WTC11 (cell line): ENCODE data around the gene DNAJC3. TPM values are rescaled to one million over a fixed set of nuclear protein-coding genes. Genes with fewer than 3 reads are reported as not detected.

ENCODE experiments used
- ATAC-seq: fragments of 200-7000 bp; cut with Tn5 transposase; 2 replicates; pipeline ENCODE4 v1.10.0; 2021; ENCODE audit warnings: mild to moderate bottlenecking, moderate library complexity
- CTCF ChIA-PET: fragments of 300-600 bp; sonication (Branson Sonifier 250); formaldehyde crosslinking; loops from one replicate; lab custom pipeline; 2021; ENCODE audit warnings: antibody characterized with exemption; lab: Charles Lee
- POLR2A ChIA-PET: fragments of 350-600 bp; sonication (Branson Sonifier 250); formaldehyde crosslinking; loops from one replicate; lab custom pipeline; 2021; ENCODE audit warnings: antibody characterized with exemption; lab: Charles Lee
- DNase-seq: peaks from one replicate; pipeline ENCODE4 v3.0.0; 2021; ENCODE audit warnings: low spot score
- H3K27ac Mint-ChIP-seq: 2 replicates; pipeline ENCODE4 v1.8.0; 2021; ENCODE audit warnings: mixed read lengths
- H3K27me3 Mint-ChIP-seq: 2 replicates; pipeline ENCODE4 v1.8.0; 2021; ENCODE audit warnings: low read depth, mild to moderate bottlenecking, moderate library complexity, mixed read lengths
- H3K36me3 Mint-ChIP-seq: 2 replicates; pipeline ENCODE4 v1.8.0; 2021; ENCODE audit warnings: mixed read lengths
- H3K4me1 Mint-ChIP-seq: 2 replicates; pipeline ENCODE4 v1.8.0; 2022; ENCODE audit warnings: mixed read lengths
- H3K4me3 Mint-ChIP-seq: 2 replicates; pipeline ENCODE4 v1.8.0; 2021; ENCODE audit warnings: mild to moderate bottlenecking, moderate library complexity, mixed read lengths
- H3K9me3 Mint-ChIP-seq: 2 replicates; pipeline ENCODE4 v1.8.0; 2021; ENCODE audit warnings: mixed read lengths
- AR ChIP-seq: fragments of 250-450 bp; sonication (Bioruptor Pico); IDR thresholded peaks from 2 replicates; pipeline ENCODE4 v1.9.0; 2021; ENCODE audit warnings: mild to moderate bottlenecking
- E2F4 ChIP-seq: sonication (generic); formaldehyde crosslinking; IDR thresholded peaks from 2 replicates; pipeline ENCODE4 v1.8.1; 2022; ENCODE audit warnings: low read depth, mild to moderate bottlenecking, moderate library complexity, missing genetic modification reagents, borderline replicate concordance
- FOXP4 ChIP-seq: sonication (generic); formaldehyde crosslinking; IDR thresholded peaks from 2 replicates; pipeline ENCODE4 v1.8.0; 2022; ENCODE audit warnings: mild to moderate bottlenecking, missing genetic modification reagents
- HMGA2 ChIP-seq: fragments of 250-450 bp; sonication (Bioruptor Pico); IDR thresholded peaks from 2 replicates; pipeline ENCODE4 v1.4.0; 2021; ENCODE audit warnings: mild to moderate bottlenecking, moderate library complexity
- HMGXB4 ChIP-seq: sonication (generic); formaldehyde crosslinking; IDR thresholded peaks from 2 replicates; pipeline ENCODE4 v1.8.1; 2023; ENCODE audit warnings: mild to moderate bottlenecking, moderate library complexity, missing genetic modification reagents
- MAX ChIP-seq: sonication (generic); formaldehyde crosslinking; IDR thresholded peaks from 2 replicates; pipeline ENCODE4 v1.8.0; 2022; ENCODE audit warnings: mild to moderate bottlenecking, missing genetic modification reagents
- NFE2L1 ChIP-seq: sonication (generic); formaldehyde crosslinking; IDR thresholded peaks from 2 replicates; pipeline ENCODE4 v1.8.1; 2023; ENCODE audit warnings: missing genetic modification reagents
- NR3C1 ChIP-seq: sonication (generic); formaldehyde crosslinking; conservative IDR thresholded peaks from 2 replicates; pipeline ENCODE4 v1.8.1; 2023; ENCODE audit warnings: low read depth, mild to moderate bottlenecking, missing genetic modification reagents
- RELA ChIP-seq: sonication (generic); formaldehyde crosslinking; IDR thresholded peaks from 2 replicates; pipeline ENCODE4 v1.8.1; 2022; ENCODE audit warnings: missing genetic modification reagents, mild to moderate bottlenecking, borderline replicate concordance
- SOX15 ChIP-seq: fragments of 250-450 bp; sonication (Bioruptor Pico); IDR thresholded peaks from 2 replicates; pipeline ENCODE4 v1.9.0; 2021; ENCODE audit warnings: mild to moderate bottlenecking
- ZBTB43 ChIP-seq: sonication (generic); formaldehyde crosslinking; IDR thresholded peaks from 2 replicates; pipeline ENCODE4 v1.8.1; 2023; ENCODE audit warnings: mild to moderate bottlenecking, missing genetic modification reagents
- ZNF219 ChIP-seq: sonication (generic); formaldehyde crosslinking; IDR thresholded peaks from 2 replicates; pipeline ENCODE4 v1.8.0; 2023; ENCODE audit warnings: missing genetic modification reagents, mild to moderate bottlenecking, borderline replicate concordance
- ZNF281 ChIP-seq: sonication (generic); formaldehyde crosslinking; IDR thresholded peaks from 2 replicates; pipeline ENCODE4 v1.8.0; 2023; ENCODE audit warnings: mild to moderate bottlenecking, missing genetic modification reagents
- ZNF532 ChIP-seq: fragments of 250-450 bp; sonication (Bioruptor Pico); IDR thresholded peaks from 2 replicates; pipeline ENCODE4 v1.9.0; 2021; ENCODE audit warnings: mild to moderate bottlenecking, borderline replicate concordance
- ZSCAN18 ChIP-seq: fragments of 250-450 bp; sonication (Bioruptor Pico); IDR thresholded peaks from 2 replicates; pipeline ENCODE4 v2.1.2; 2022; ENCODE audit warnings: mild to moderate bottlenecking, moderate library complexity
- total RNA-seq: library from RNA; stranded (reverse); gene quantifications from 3 replicates; pipeline ENCODE4 v1.2.3, GENCODE V29; 2021

DNAJC3 gene
- total RNA-seq, 1 experiment from 2014 or later, result 20.0 TPM

- TF ChIP-seq RELA (no peak), NR3C1 (CRISPR knock-in tag) (no peak), AR (CRISPR knock-in tag) (no peak), SOX15 (CRISPR knock-in tag) (no peak), ZNF281 (CRISPR knock-in tag) (no peak), MAX (no peak)
These were observed 36.7 kb downstream of the DNAJC3 start (continued) for GRCh38 chr13:95713651-95714050.

- ATAC-seq, result no peak
- CTCF ChIA-PET, result interaction anchor here (0.7 to 1.4 kb wide), 3 partner anchors 9 to 236 kb away, joined by 3 to 5 read pairs (median 4); no protein-coding TSS in a partner anchor
- peaks cover 27% of the 10 kb centered on the region for H3K36me3 Mint-ChIP-seq
- H3K4me3 Mint-ChIP-seq, result no peak overlapping the region
- no peak for DNase-seq
- peaks cover 6% of the 10 kb centered on the region; the same call in 1 of the 2 replicates for H3K9me3 Mint-ChIP-seq
- H3K27ac Mint-ChIP-seq, result no peak overlapping the region
- H3K27me3 Mint-ChIP-seq, result no peaks in the 10 kb centered on the region
- H3K4me1 Mint-ChIP-seq, result no peaks in the 10 kb centered on the region
- no peak for TF ChIP-seq MAX
- TF ChIP-seq FOXP4, result no peak
- TF ChIP-seq ZNF532 (CRISPR knock-in tag), result no peak
- no peak for TF ChIP-seq ZSCAN18 (CRISPR knock-in tag)
- TF ChIP-seq E2F4 (CRISPR knock-in tag), result no peak
- no peak for TF ChIP-seq ZNF219
- TF ChIP-seq HMGA2 (CRISPR knock-in tag), result no peak
- TF ChIP-seq ZBTB43, result no peak
- TF ChIP-seq NFE2L1 (CRISPR knock-in tag), result no peak
- TF ChIP-seq HMGXB4, result no peak
- POLR2A ChIA-PET, result no interaction called here
These were observed 37.3 kb downstream of the DNAJC3 start for GRCh38 chr13:95714142-95714832.
